CD4-positive, alpha-beta T cell treated with Interleukin-4 for 1 hour (primary cell): ENCODE measurements around the gene ADIG.
"Not testable (repeated sequence)": the region's sequence is repeated elsewhere in the genome, so short reads cannot be mapped to it uniquely, and the experiment has no call there.

Experiments used
- DNase-seq, 2 donors: peaks; one replicate each; pipeline ENCODE4 v3.0.0-alpha.2; 2020 to 2022

Gene ADIG

GRCh38 chr20:38573413-38573812 is 7.6 kb upstream of the ADIG start:
- DNase-seq = no peak

GRCh38 chr20:38579219-38579910 is 1.6 kb upstream of the ADIG start:
- no peak for DNase-seq

- DNase-seq = no peak
These were observed 1.1 kb upstream of the ADIG start for GRCh38 chr20:38579921-38580320.

GRCh38 chr20:38581830-38582358 is 897 bp downstream of the ADIG start:
- no peak for DNase-seq

- DNase-seq = no peak
These were observed 2.3 kb downstream of the ADIG start for GRCh38 chr20:38583306-38583705.

- no peak for DNase-seq
These were observed 3.2 kb downstream of the ADIG start for GRCh38 chr20:38584099-38584763.

- DNase-seq = no peak
These were observed 4.6 kb downstream of the ADIG start for GRCh38 chr20:38585404-38586180.

- DNase-seq = no peak
These were observed 5.2 kb downstream of the ADIG start for GRCh38 chr20:38586181-38586525.

- DNase-seq = no peak
These were observed 7.3 kb downstream of the ADIG start for GRCh38 chr20:38588303-38588702.

- no peak for DNase-seq
These were observed 8.4 kb downstream of the ADIG start for GRCh38 chr20:38589351-38589750.

GRCh38 chr20:38589967-38590675 is 9.1 kb downstream of the ADIG start:
- DNase-seq = no peak

- DNase-seq = no peak
These were observed 9.9 kb downstream of the ADIG start for GRCh38 chr20:38590676-38591473.

GRCh38 chr20:38591474-38592410 is 10.7 kb downstream of the ADIG start:
- no peak for DNase-seq

- DNase-seq = not testable (repeated sequence)
These were observed 11.4 kb downstream of the ADIG start for GRCh38 chr20:38592411-38592790.

- not testable (repeated sequence) for DNase-seq
These were observed 13.3 kb downstream of the ADIG start for GRCh38 chr20:38594281-38594680.

- not testable (repeated sequence) for DNase-seq
These were observed 14.9 kb downstream of the ADIG start for GRCh38 chr20:38595886-38596285.

GRCh38 chr20:38599410-38599882 is 18.4 kb downstream of the ADIG start:
- no peak for DNase-seq

- DNase-seq = no peak
These were observed 19.1 kb downstream of the ADIG start for GRCh38 chr20:38600057-38600456.

GRCh38 chr20:38601216-38602184 is 20.5 kb downstream of the ADIG start, which contains the start of gene ARHGAP40:
Gene ARHGAP40, plus strand, starts transcription at chr20:38601809.
- DNase-seq = no peak

GRCh38 chr20:38602185-38602581 is 21.2 kb downstream of the ADIG start:
- DNase-seq = no peak
